Activated naive CD4-positive, alpha-beta T cell treated with anti-CD3 and anti-CD28 coated beads, Interleukin-2, amount 10 ng/mL, durations not matched to agents 7 days and 5 days (primary cell): ENCODE results near the gene P2RX6.

ENCODE experiments used
- CTCF ChIA-PET: fragments of 350-600 bp; sonication (Branson Sonifier 250); formaldehyde crosslinking; loops from one replicate; lab custom pipeline; 2021; ENCODE audit warnings: antibody characterized with exemption; lab: Charles Lee
- DNase-seq: peaks from one replicate; pipeline ENCODE4 v3.0.0-alpha.2; 2020
- H3K27ac Mint-ChIP-seq: one replicate; pipeline ENCODE4 v1.8.0; 2021; ENCODE audit warnings: mild to moderate bottlenecking, moderate library complexity, mixed read lengths
- H3K27me3 Mint-ChIP-seq: one replicate; pipeline ENCODE4 v1.8.0; 2021; ENCODE audit warnings: mild to moderate bottlenecking, mixed read lengths
- H3K36me3 Mint-ChIP-seq: one replicate; pipeline ENCODE4 v1.8.0; 2021; ENCODE audit warnings: mixed read lengths
- H3K4me1 Mint-ChIP-seq: one replicate; pipeline ENCODE4 v1.8.0; 2021; ENCODE audit warnings: mixed read lengths
- H3K4me3 Mint-ChIP-seq: one replicate; pipeline ENCODE4 v1.8.0; 2021; ENCODE audit warnings: mild to moderate bottlenecking, moderate library complexity, mixed read lengths
- H3K9me3 Mint-ChIP-seq: one replicate; pipeline ENCODE4 v1.8.0; 2021; ENCODE audit warnings: mixed read lengths

Gene P2RX6

GRCh38 chr22:20985720-20986119, 29.2 kb upstream of the P2RX6 start:
- CTCF ChIA-PET, result interaction anchor here (1.7 kb wide), 1 partner anchor 15 kb away, joined by 4 read pairs; no protein-coding TSS in a partner anchor
- no peaks in the 10 kb centered on the region for H3K9me3 Mint-ChIP-seq

GRCh38 chr22:20986365-20986764, 28.6 kb upstream of the P2RX6 start:
- CTCF ChIA-PET, result interaction anchor here (1.7 kb wide), 1 partner anchor 15 kb away, joined by 4 read pairs; no protein-coding TSS in a partner anchor
- no peak overlapping the region for H3K27ac Mint-ChIP-seq
- peaks cover 18% of the 10 kb centered on the region for H3K36me3 Mint-ChIP-seq

More at GRCh38 chr22:20985720-20986119, 29.2 kb upstream of the P2RX6 start:
- peaks cover 18% of the 10 kb centered on the region for H3K36me3 Mint-ChIP-seq
- H3K4me3 Mint-ChIP-seq, result no peak overlapping the region
- peaks cover 27% of the 10 kb centered on the region for H3K4me1 Mint-ChIP-seq
- DNase-seq, result no peak
- H3K27ac Mint-ChIP-seq, result no peak overlapping the region
- no peaks in the 10 kb centered on the region for H3K27me3 Mint-ChIP-seq

GRCh38 chr22:20987375-20987774, 27.6 kb upstream of the P2RX6 start:
- no peak overlapping the region for H3K4me3 Mint-ChIP-seq
- CTCF ChIA-PET, result interaction anchor here (1.7 kb wide), 1 partner anchor 14 kb away, joined by 4 read pairs; no protein-coding TSS in a partner anchor
- peaks cover 18% of the 10 kb centered on the region for H3K4me1 Mint-ChIP-seq
- H3K27ac Mint-ChIP-seq, result no peak overlapping the region
- H3K27me3 Mint-ChIP-seq, result no peaks in the 10 kb centered on the region
- DNase-seq, result no peak
- no peaks in the 10 kb centered on the region for H3K9me3 Mint-ChIP-seq
- peaks cover 18% of the 10 kb centered on the region for H3K36me3 Mint-ChIP-seq

More at GRCh38 chr22:20986365-20986764, 28.6 kb upstream of the P2RX6 start:
- Mint-ChIP-seq H3K9me3 (no peaks in the 10 kb centered on the region), H3K27me3 (no peaks in the 10 kb centered on the region), H3K4me1 (peaks cover 21% of the 10 kb centered on the region), H3K4me3 (no peak overlapping the region)
- DNase-seq, result no peak

GRCh38 chr22:20988573-20989322, 26.2 kb upstream of the P2RX6 start:
- H3K4me1 Mint-ChIP-seq, result peaks cover 7% of the 10 kb centered on the region
- no peak overlapping the region for H3K27ac Mint-ChIP-seq
- H3K9me3 Mint-ChIP-seq, result no peaks in the 10 kb centered on the region
- no peak for DNase-seq
- no peak overlapping the region for H3K4me3 Mint-ChIP-seq
- no peaks in the 10 kb centered on the region for H3K27me3 Mint-ChIP-seq
- peaks cover 18% of the 10 kb centered on the region for H3K36me3 Mint-ChIP-seq
- CTCF ChIA-PET, result no interaction called here

GRCh38 chr22:20989323-20990138, 25.4 kb upstream of the P2RX6 start:
- no peaks in the 10 kb centered on the region for H3K27me3 Mint-ChIP-seq
- CTCF ChIA-PET, result no interaction called here
- H3K9me3 Mint-ChIP-seq, result no peaks in the 10 kb centered on the region
- H3K4me3 Mint-ChIP-seq, result no peak overlapping the region
- peaks cover 2% of the 10 kb centered on the region for H3K4me1 Mint-ChIP-seq
- H3K36me3 Mint-ChIP-seq, result peaks cover 10% of the 10 kb centered on the region
- no peak for DNase-seq
- no peak overlapping the region for H3K27ac Mint-ChIP-seq

GRCh38 chr22:20990184-20991180, 24.5 kb upstream of the P2RX6 start:
- H3K4me3 Mint-ChIP-seq, result no peak overlapping the region
- H3K27ac Mint-ChIP-seq, result peak overlapping the region; percentile 24
- peaks cover 2% of the 10 kb centered on the region for H3K4me1 Mint-ChIP-seq
- CTCF ChIA-PET, result no interaction called here
- H3K36me3 Mint-ChIP-seq, result peaks cover 15% of the 10 kb centered on the region
- no peak for DNase-seq
- H3K27me3 Mint-ChIP-seq, result no peaks in the 10 kb centered on the region
- H3K9me3 Mint-ChIP-seq, result no peaks in the 10 kb centered on the region

GRCh38 chr22:20991252-20992055, 23.5 kb upstream of the P2RX6 start:
- Mint-ChIP-seq H3K27ac (no peak overlapping the region), H3K27me3 (no peaks in the 10 kb centered on the region), H3K9me3 (no peaks in the 10 kb centered on the region), H3K36me3 (peaks cover 17% of the 10 kb centered on the region), H3K4me1 (peaks cover 2% of the 10 kb centered on the region), H3K4me3 (no peak overlapping the region)
- CTCF ChIA-PET, result no interaction called here
- no peak for DNase-seq

GRCh38 chr22:20992056-20992442, 22.9 kb upstream of the P2RX6 start:
- Mint-ChIP-seq H3K36me3 (peaks cover 18% of the 10 kb centered on the region), H3K27me3 (no peaks in the 10 kb centered on the region), H3K27ac (no peak overlapping the region), H3K4me3 (no peak overlapping the region), H3K4me1 (peaks cover 2% of the 10 kb centered on the region), H3K9me3 (no peaks in the 10 kb centered on the region)
- CTCF ChIA-PET, result no interaction called here
- DNase-seq, result no peak

GRCh38 chr22:20992456-20993303, 22.3 kb upstream of the P2RX6 start:
- Mint-ChIP-seq H3K36me3 (peaks cover 19% of the 10 kb centered on the region), H3K9me3 (no peaks in the 10 kb centered on the region), H3K4me3 (no peak overlapping the region), H3K27ac (no peak overlapping the region), H3K27me3 (no peaks in the 10 kb centered on the region), H3K4me1 (peaks cover 2% of the 10 kb centered on the region)
- DNase-seq, result no peak
- CTCF ChIA-PET, result no interaction called here

GRCh38 chr22:20993304-20994127, 21.4 kb upstream of the P2RX6 start:
- Mint-ChIP-seq H3K9me3 (no peaks in the 10 kb centered on the region), H3K4me1 (peaks cover 5% of the 10 kb centered on the region), H3K4me3 (no peak overlapping the region), H3K27ac (no peak overlapping the region), H3K27me3 (no peaks in the 10 kb centered on the region), H3K36me3 (peaks cover 23% of the 10 kb centered on the region)
- no peak for DNase-seq
- CTCF ChIA-PET, result no interaction called here

- no peaks in the 10 kb centered on the region for H3K27me3 Mint-ChIP-seq
- peaks cover 23% of the 10 kb centered on the region for H3K36me3 Mint-ChIP-seq
- no peak overlapping the region for H3K4me3 Mint-ChIP-seq
- no peak for DNase-seq
- CTCF ChIA-PET, result no interaction called here
- no peak overlapping the region for H3K27ac Mint-ChIP-seq
- H3K4me1 Mint-ChIP-seq, result peaks cover 8% of the 10 kb centered on the region
- no peaks in the 10 kb centered on the region for H3K9me3 Mint-ChIP-seq
Measured at GRCh38 chr22:20994128-20994901, 20.6 kb upstream of the P2RX6 start.
